ENCODE data around the gene SF3B1.
"Not testable (repeated sequence)": the region's sequence is repeated elsewhere in the genome, so short reads cannot be mapped to it uniquely, and the experiment has no call there.

SF3B1 gene

GRCh38 chr2:197377670-197378069, 57.2 kb downstream of the SF3B1 start:
- ATAC-seq = no peak
- TF ChIP-seq ESRRG (CRISPR knock-in tag; IDR thresholded peaks at IDR 0.05) (no peak), ZNF565 (CRISPR knock-in tag; conservative IDR thresholded peaks at IDR 0.05; ENCODE audit: low read depth) (no peak), ZC3H10 (CRISPR knock-in tag; IDR thresholded peaks at IDR 0.05) (no peak), ISL1 (CRISPR knock-in tag; IDR thresholded peaks at IDR 0.05) (no peak)

GRCh38 chr2:197372592-197372991, 62.2 kb downstream of the SF3B1 start:
- TF ChIP-seq ZFP30 (CRISPR knock-in tag; IDR thresholded peaks at IDR 0.05) (no peak), ZC3H10 (CRISPR knock-in tag; IDR thresholded peaks at IDR 0.05) (no peak), CSRNP3 (CRISPR knock-in tag; IDR thresholded peaks at IDR 0.05) (no peak), TSHZ2 (CRISPR knock-in tag; IDR thresholded peaks at IDR 0.05) (no peak), ZNF70 (CRISPR knock-in tag; IDR thresholded peaks at IDR 0.05) (no peak), ARNTL (CRISPR knock-in tag; IDR thresholded peaks at IDR 0.05; ENCODE audit: borderline replicate concordance, low read depth) (no peak)
- ATAC-seq = no peak

GRCh38 chr2:197370664-197371063, 64.2 kb downstream of the SF3B1 start:
- not testable (repeated sequence) for ATAC-seq

GRCh38 chr2:197369933-197370320, 64.9 kb downstream of the SF3B1 start:
- ATAC-seq = peak; percentile 42
- TF ChIP-seq TOX (CRISPR knock-in tag; IDR thresholded peaks at IDR 0.05; ENCODE audit: borderline replicate concordance) (no peak), ARNTL (CRISPR knock-in tag; IDR thresholded peaks at IDR 0.05; ENCODE audit: borderline replicate concordance, low read depth) (no peak), CSRNP3 (CRISPR knock-in tag; IDR thresholded peaks at IDR 0.05) (no peak), BACH2 (CRISPR knock-in tag; IDR thresholded peaks at IDR 0.05; ENCODE audit: borderline replicate concordance) (no peak), ESRRG (CRISPR knock-in tag; IDR thresholded peaks at IDR 0.05) (no peak), ZNF8 (CRISPR knock-in tag; IDR thresholded peaks at IDR 0.05) (no peak), TCF4 (CRISPR knock-in tag; IDR thresholded peaks at IDR 0.05; ENCODE audit: borderline replicate concordance) (no peak), CREB5 (CRISPR knock-in tag; IDR thresholded peaks at IDR 0.05; ENCODE audit: low read depth) (no peak), CSDC2 (CRISPR knock-in tag; IDR thresholded peaks at IDR 0.05) (no peak), OSR1 (CRISPR knock-in tag; IDR thresholded peaks at IDR 0.05) (no peak), GLIS3 (CRISPR knock-in tag; IDR thresholded peaks at IDR 0.05) (no peak), ZFP30 (CRISPR knock-in tag; IDR thresholded peaks at IDR 0.05) (no peak), POU6F1 (CRISPR knock-in tag; IDR thresholded peaks at IDR 0.05; ENCODE audit: borderline replicate concordance, low read depth) (no peak)

Data from SK-N-SH treated with all-trans-retinoic acid at 6 μM for 48 hours (cell line).